H1 (cell line): Measurements from ENCODE around the gene PLPPR3. TPM values are rescaled to one million over a fixed set of nuclear protein-coding genes. Genes with fewer than 3 reads are reported as not detected.

Experiments used
- CTCF ChIA-PET: fragments of 300-600 bp; sonication (Branson Sonifier 250); formaldehyde crosslinking; loops from one replicate; lab custom pipeline; 2021; ENCODE audit not compliant: partially characterized antibody; lab: Charles Lee
- POLR2A ChIA-PET: fragments of 300-600 bp; sonication (Branson Sonifier 250); formaldehyde crosslinking; loops from one replicate; lab custom pipeline; 2021; ENCODE audit warnings: inconsistent platforms; ENCODE audit not compliant: partially characterized antibody; lab: Charles Lee
- DNase-seq, 2 experiments: peaks; one replicate each; pipeline versions ENCODE4 v3.0.0 to v3.0.0-alpha.2; 2010 to 2022; ENCODE audit warnings: low spot score in 2 of 2, low read depth in 1 of 2, mixed read lengths in 1 of 2
- FAIRE-seq: peaks from 2 replicates; lab custom pipeline; 2011; peaks lifted over from hg19 to GRCh38; lab: Jason Lieb, UNC
- H2AFZ ChIP-seq: 2 replicates; pipeline ENCODE4 v1.8.1; 2012; ENCODE audit warnings: low read length, inconsistent platforms
- H2AK5ac ChIP-seq: 2 replicates; pipeline ENCODE4 v1.6.1; 2013; ENCODE audit warnings: low read depth, low read length
- H2BK120ac ChIP-seq: replicated peaks from 2 replicates; pipeline ENCODE3; 2013; ENCODE audit warnings: low read depth, low read length, inconsistent platforms
- H2BK12ac ChIP-seq: 2 replicates; pipeline ENCODE4 v1.6.1; 2013; ENCODE audit warnings: low read depth, low read length
- H2BK15ac ChIP-seq: 2 replicates; pipeline ENCODE4 v1.6.1; 2013; ENCODE audit warnings: low read length
- H2BK20ac ChIP-seq: 2 replicates; pipeline ENCODE4 v1.6.1; 2013; ENCODE audit warnings: low read length
- H2BK5ac ChIP-seq: 2 replicates; pipeline ENCODE4 v1.6.1; 2013; ENCODE audit warnings: low read depth, low read length
- H3K14ac ChIP-seq: 2 replicates; pipeline ENCODE4 v1.6.1; 2013; ENCODE audit warnings: inconsistent platforms; ENCODE audit not compliant: insufficient read length
- H3K18ac ChIP-seq: 2 replicates; pipeline ENCODE4 v1.6.1; 2013; ENCODE audit warnings: low read length; ENCODE audit errors: extremely low read depth
- H3K23ac ChIP-seq: 2 replicates; pipeline ENCODE4 v1.6.1; 2013; ENCODE audit warnings: inconsistent platforms; ENCODE audit not compliant: insufficient read length
- H3K23me2 ChIP-seq: 2 replicates; pipeline ENCODE4 v1.6.1; 2013; ENCODE audit warnings: low read depth, low read length
- H3K27ac ChIP-seq: 2 replicates; pipeline ENCODE4 v1.6.1; 2011; ENCODE audit warnings: low read depth, low read length, inconsistent platforms
- H3K27me3 ChIP-seq, 4 experiments: replicated peaks in 1 of 4; 1 replicate in 1 of 4; 2 replicates in 3 of 4; pipeline versions ENCODE4 v1.6.1 to v1.8.1; 2011 to 2013; ENCODE audit warnings: low read length in 3 of 4, mild to moderate bottlenecking in 3 of 4, inconsistent platforms in 2 of 4, mixed read lengths in 2 of 4, moderate library complexity in 1 of 4; ENCODE audit not compliant: control insufficient read depth in 3 of 4, insufficient read depth in 3 of 4; ENCODE audit errors: extremely low read depth in 1 of 4
- H3K36me3 ChIP-seq, 4 experiments: 2 replicates each; pipeline versions ENCODE4 v1.6.1 to v1.8.1; 2011 to 2013; ENCODE audit warnings: mild to moderate bottlenecking in 4 of 4, low read length in 3 of 4, moderate library complexity in 2 of 4, control low read depth in 1 of 4, inconsistent platforms in 1 of 4; ENCODE audit not compliant: insufficient read depth in 4 of 4, control insufficient read depth in 2 of 4
- H3K4ac ChIP-seq: replicated peaks from 2 replicates; pipeline ENCODE3; 2013; ENCODE audit warnings: low read length, low read depth, mixed read lengths, inconsistent platforms; ENCODE audit not compliant: insufficient read length
- H3K4me1 ChIP-seq, 4 experiments: replicated peaks in 1 of 4; 1 replicate in 1 of 4; 2 replicates in 3 of 4; pipeline versions ENCODE4 v1.6.1 to v1.8.1; 2011 to 2013; ENCODE audit warnings: low read length in 3 of 4, inconsistent platforms in 2 of 4, mixed read lengths in 1 of 4; ENCODE audit not compliant: insufficient read depth in 4 of 4, control insufficient read depth in 3 of 4
- H3K4me2 ChIP-seq, 2 experiments: 2 replicates each; pipeline versions ENCODE4 v1.6.1 to v1.8.1; 2011 to 2013; ENCODE audit warnings: low read depth in 2 of 2, low read length in 2 of 2, control low read depth in 1 of 2, inconsistent platforms in 1 of 2, mild to moderate bottlenecking in 1 of 2; ENCODE audit not compliant: insufficient read depth in 1 of 2
- H3K4me3 ChIP-seq, 4 experiments: fragments of 200-600, 300-600 bp in 1 of 4; sonication (generic), shearing (Covaris generic), sonication (Bioruptor Twin) in 1 of 4; 2 replicates each; pipeline versions ENCODE4 v1.5.1 to v1.8.1; 2011 to 2016; ENCODE audit warnings: low read length in 4 of 4, low read depth in 3 of 4, control low read depth in 2 of 4, inconsistent platforms in 2 of 4, mild to moderate bottlenecking in 2 of 4, mixed read lengths in 1 of 4, moderate library complexity in 1 of 4; ENCODE audit not compliant: insufficient read depth in 2 of 4; ENCODE audit errors: extremely low read depth in 1 of 4
- H3K56ac ChIP-seq: replicated peaks from 2 replicates; pipeline ENCODE3; 2013; ENCODE audit warnings: low read depth, mild to moderate bottlenecking, mixed read lengths, low read length, inconsistent platforms; ENCODE audit not compliant: insufficient read length
- H3K79me1 ChIP-seq: 2 replicates; pipeline ENCODE4 v1.6.1; 2013; ENCODE audit warnings: low read depth, low read length, control low read depth
- H3K79me2 ChIP-seq, 2 experiments: 2 replicates each; pipeline versions ENCODE4 v1.6.1 to v1.8.1; 2012 to 2013; ENCODE audit warnings: low read length in 2 of 2, mild to moderate bottlenecking in 2 of 2, inconsistent platforms in 1 of 2; ENCODE audit not compliant: insufficient read depth in 2 of 2, control insufficient read depth in 1 of 2
- H3K9ac ChIP-seq, 4 experiments: replicated peaks in 1 of 4; 1 replicate in 1 of 4; 2 replicates in 3 of 4; pipeline versions ENCODE4 v1.6.1 to v1.8.1; 2011 to 2013; ENCODE audit warnings: low read depth in 3 of 4, low read length in 3 of 4, control low read depth in 2 of 4, mild to moderate bottlenecking in 2 of 4, moderate library complexity in 2 of 4, inconsistent platforms in 1 of 4; ENCODE audit errors: extremely low read depth in 1 of 4
- H3K9me3 ChIP-seq, 2 experiments: 2 replicates each; pipeline versions ENCODE4 v1.6.1 to v1.8.1; 2012 to 2013; ENCODE audit warnings: mild to moderate bottlenecking in 2 of 2, moderate library complexity in 2 of 2, control low read depth in 1 of 2, inconsistent platforms in 1 of 2, low read depth in 1 of 2, low read length in 1 of 2, mixed read lengths in 1 of 2; ENCODE audit not compliant: insufficient read depth in 2 of 2
- H4K20me1 ChIP-seq, 2 experiments: replicated peaks in 1 of 2; 2 replicates each; pipeline versions ENCODE3 to v1.8.1; 2011 to 2013; ENCODE audit warnings: inconsistent platforms in 2 of 2, low read length in 2 of 2, mild to moderate bottlenecking in 1 of 2; ENCODE audit not compliant: insufficient read depth in 2 of 2, control insufficient read depth in 1 of 2
- H4K5ac ChIP-seq: 2 replicates; pipeline ENCODE4 v1.6.1; 2013; ENCODE audit warnings: low read length, low read depth, mixed read lengths, inconsistent platforms; ENCODE audit not compliant: insufficient read length
- H4K8ac ChIP-seq: 2 replicates; pipeline ENCODE4 v1.8.0; 2013; ENCODE audit warnings: mild to moderate bottlenecking, moderate library complexity, low read length, inconsistent platforms; ENCODE audit not compliant: insufficient read depth; ENCODE audit errors: extremely low read depth
- H4K91ac ChIP-seq: replicated peaks from 2 replicates; pipeline ENCODE3; 2013; ENCODE audit warnings: low read length, mixed read lengths, inconsistent platforms; ENCODE audit not compliant: insufficient read length
- BCL11A ChIP-seq, 2 experiments: IDR thresholded peaks; one replicate each; pipeline ENCODE4 v1.6.1; 2011; ENCODE audit warnings: low read depth in 2 of 2, low read length in 2 of 2, mild to moderate bottlenecking in 2 of 2
- CEBPB ChIP-seq: IDR thresholded peaks from 2 replicates; pipeline ENCODE4 v1.6.1; 2012; ENCODE audit warnings: low read depth, low read length
- EGR1 ChIP-seq: IDR thresholded peaks from 2 replicates; pipeline ENCODE4 v1.6.1; 2011; ENCODE audit warnings: low read depth, low read length, borderline replicate concordance
- HDAC6 ChIP-seq: IDR thresholded peaks from one replicate; pipeline ENCODE4 v1.7.1; 2012; ENCODE audit warnings: low read depth, mild to moderate bottlenecking, inconsistent platforms, low read length, moderate library complexity
- KDM1A ChIP-seq: fragments of 200-600, 300-600 bp; sonication (generic); IDR thresholded peaks from 2 replicates; pipeline ENCODE4 v1.7.1; 2016; ENCODE audit warnings: mild to moderate bottlenecking, low read length, borderline replicate concordance
- MAX ChIP-seq: IDR thresholded peaks from 2 replicates; pipeline ENCODE4 v1.6.1; 2012; ENCODE audit warnings: inconsistent platforms
- NANOG ChIP-seq: IDR thresholded peaks from 2 replicates; pipeline ENCODE4 v1.6.1; 2011; ENCODE audit warnings: low read length, low read depth, mild to moderate bottlenecking, inconsistent platforms; ENCODE audit not compliant: insufficient read depth, poor library complexity, severe bottlenecking
- SIRT6 ChIP-seq: IDR thresholded peaks from one replicate; pipeline ENCODE4 v1.7.1; 2012; ENCODE audit warnings: low read length, inconsistent platforms
- SP1 ChIP-seq: IDR thresholded peaks from 2 replicates; pipeline ENCODE4 v1.6.1; 2011; ENCODE audit warnings: low read depth, low read length
- TCF12 ChIP-seq: IDR thresholded peaks from 2 replicates; pipeline ENCODE4 v1.6.1; 2011; ENCODE audit warnings: low read depth, mild to moderate bottlenecking, low read length
- TEAD4 ChIP-seq: IDR thresholded peaks from 2 replicates; pipeline ENCODE4 v1.6.1; 2012; ENCODE audit warnings: low read depth, low read length, inconsistent platforms, mixed read lengths
- WGBS, 2 experiments: shearing (Covaris generic) in 1 of 2; methylation state at CpG; one replicate each; pipeline versions ENCODE4 v1.1.6 to v1.1.7; 2013 to 2015; ENCODE audit warnings: low lambda C conversion rate in 2 of 2, mixed read lengths in 2 of 2, inconsistent platforms in 1 of 2, low coverage in 1 of 2, missing lambda C conversion rate in 1 of 2; ENCODE audit not compliant: insufficient replicate concordance in 2 of 2, insufficient coverage in 1 of 2, insufficient read length in 1 of 2; ENCODE audit errors: extremely low coverage in 1 of 2, missing lambda C conversion rate in 1 of 2; 5-methylcytosine and 5-hydroxymethylcytosine counted together
- polyA plus RNA-seq, 7 experiments: library from polyadenylated mRNA; depleted of rRNA in 3 of 7; stranded (reverse) in 5 of 7; unstranded in 2 of 7; fragments of >200 nt in 5 of 7; fragments of 200-250 nt in 2 of 7; gene quantifications; 1 replicate in 5 of 7; 2 replicates in 1 of 7; 4 replicates in 1 of 7; pipeline versions ENCODE4 v1.2.1 to v1.2.3, GENCODE V29; 2011 to 2013; ENCODE audit warnings: missing spikeins in 2 of 7, mixed read lengths in 2 of 7
- total RNA-seq: library from RNA; stranded (reverse); fragmentation: NEBNext Ultra II Directional; extraction: Animal tissue kit (Norgen Biotek cat#: 25700); gene quantifications from 2 replicates; pipeline ENCODE4 v1.2.1, GENCODE V29; 2021

PLPPR3 gene
- total and polyA plus RNA-seq, 2 of the 8 experiments (the other 6 are each of a cell fraction or from before 2014, with no cell fraction given), result 71.7 to 76.4 TPM

- Histone ChIP-seq H3K18ac (peak overlapping the region; percentile 0; the same call in 1 of the 2 replicates), H2BK120ac (no peak overlapping the region), H2BK12ac (peak overlapping the region; percentile 99; the same call in 1 of the 2 replicates), H2AFZ (no peak overlapping the region), H3K23me2 (no peaks in the 10 kb centered on the region), H3K79me2 (no peaks in the 10 kb centered on the region; a peak in 2 of 4 replicates), H3K14ac (no peak overlapping the region), H3K79me1 (no peaks in the 10 kb centered on the region; the same call in 1 of the 2 replicates), H4K5ac (no peak overlapping the region), H3K27ac (no peak overlapping the region), H3K4me2 (no peak overlapping the region), H2BK20ac (0 out of 2 replicates have a peak overlapping the region, but pooled peaks have one; percentile 23), H4K20me1 (no peaks in the 10 kb centered on the region), H3K9me3 (no peaks in the 10 kb centered on the region), H3K56ac (no peak overlapping the region), H4K8ac (no peak overlapping the region), H3K4me3 (no peak overlapping the region), H3K9ac (no peak overlapping the region), H3K27me3 (no peaks in the 10 kb centered on the region), H2BK15ac (peak overlapping the region; percentile 95), H2BK5ac (no peak overlapping the region), H3K36me3 (no peaks in the 10 kb centered on the region), H2AK5ac (peak overlapping the region; percentile 98), H3K4ac (peak overlapping the region; percentile 78), H4K91ac (peak overlapping the region; percentile 91), H3K4me1 (peaks cover 7 to 15% (median 11%) of the 10 kb centered on the region in 4 experiments), H3K23ac (no peak overlapping the region)
- ChIA-PET CTCF (no interaction called here), POLR2A (interaction anchor here (1.0 to 9.0 kb wide), 9 partner anchors 9 to 68 kb away, joined by 3 to 61 read pairs (median 5); no protein-coding TSS in a partner anchor)
- FAIRE-seq (no peak), DNase-seq (no peak)
- no peak for TF ChIP-seq SIRT6
- TF ChIP-seq EGR1, result peak; percentile 96
- peak; percentile 68; the same call in 1 of the 2 replicates for TF ChIP-seq SP1
- TF ChIP-seq NANOG, result no peak
- no peak for TF ChIP-seq TCF12
- TF ChIP-seq BCL11A (IDR thresholded peaks at IDR 0.05; ENCODE audit: low read depth in 2 of 2, low read length in 2 of 2), result no peak
- peak; percentile 51; the same call in 1 of the 2 replicates for TF ChIP-seq MAX
- peak; percentile 72 for TF ChIP-seq CEBPB
- TF ChIP-seq KDM1A, result peak; percentile 46; the same call in 1 of the 2 replicates
- no peak for TF ChIP-seq HDAC6
- no peak for TF ChIP-seq TEAD4
- 80% methylated on average over 32 of the region's 36 CpGs; no CpG with 5 or more reads in 1 of the 2 experiments for WGBS, 2 experiments
These were observed 42.7 kb downstream of the PLPPR3 start for GRCh38 chr19:778910-779653.
